ENCODE data around the gene KNDC1.
"Not testable (repeated sequence)": the region's sequence is repeated elsewhere in the genome, so short reads cannot be mapped to it uniquely, and the experiment has no call there.

Gene KNDC1

DNA sequence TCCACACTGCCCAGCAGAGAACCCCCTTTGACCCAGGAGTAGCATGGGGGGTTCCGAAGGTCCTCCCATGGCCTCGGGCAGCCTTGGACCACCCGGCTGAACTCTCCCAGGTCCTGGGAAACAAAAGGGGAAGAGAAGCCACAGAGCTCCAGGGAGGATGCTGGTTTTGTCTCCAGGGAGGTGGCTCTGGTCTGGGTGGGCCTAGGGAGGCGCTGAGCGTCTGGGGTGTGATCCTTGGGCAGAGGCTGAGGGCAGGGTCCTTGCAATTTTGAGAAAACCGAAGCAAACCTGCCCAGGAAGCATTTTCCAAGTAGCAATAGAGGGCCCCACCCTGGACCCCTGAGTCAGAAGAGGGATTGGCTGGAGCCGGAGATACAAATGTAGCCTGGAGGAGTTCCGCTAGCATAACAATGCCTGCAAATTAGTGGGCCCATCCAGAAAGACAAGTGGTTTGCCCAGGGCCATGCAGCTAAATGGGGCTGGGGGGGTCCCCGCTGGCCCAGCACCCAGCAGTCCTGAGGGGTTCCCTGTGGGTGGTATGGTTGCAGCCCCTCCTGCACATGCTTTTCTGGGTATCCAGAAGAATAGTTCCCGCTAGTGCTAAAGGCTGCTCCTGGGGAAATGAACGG, 72.0 kb downstream of the KNDC1 start:
- no peak for ATAC-seq (ENCODE audit: low read depth)
- Mint-ChIP-seq H3K4me1 (peaks cover 9% of the 10 kb centered on the region), H3K36me3 (no peaks in the 10 kb centered on the region), H3K27me3 (peaks cover 18% of the 10 kb centered on the region), H3K27ac (no peak overlapping the region), H3K9me3 (no peaks in the 10 kb centered on the region), H3K4me3 (no peak overlapping the region)
- no peak for DNase-seq (ENCODE audit: low spot score in 2 of 2)

DNA sequence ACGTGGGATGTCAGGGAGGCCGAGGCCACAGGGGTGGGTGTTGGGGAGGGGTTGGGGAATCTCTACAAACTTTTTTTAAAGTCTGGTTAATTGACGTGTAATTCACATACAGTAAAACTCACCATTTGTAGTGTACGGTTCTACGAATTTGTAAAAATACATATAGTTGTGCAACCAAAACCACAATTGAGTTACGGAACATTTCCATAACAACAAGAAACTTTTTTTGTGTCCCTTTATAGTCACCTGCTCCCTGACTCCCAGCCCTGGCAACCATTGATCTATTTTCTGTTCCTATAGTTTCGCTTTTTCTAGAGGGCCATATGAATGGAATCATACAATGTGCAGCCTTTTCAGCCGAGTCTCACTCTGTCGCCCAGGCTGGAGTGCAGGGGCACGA, 74.8 kb downstream of the KNDC1 start:
- H3K36me3 Mint-ChIP-seq; ATAC-seq (ENCODE audit: low read depth); H3K27ac Mint-ChIP-seq; H3K9me3 Mint-ChIP-seq; DNase-seq (ENCODE audit: low spot score in 2 of 2): not testable (repeated sequence)
- Mint-ChIP-seq H3K4me1 (peaks cover 10% of the 10 kb centered on the region), H3K27me3 (peaks cover 13% of the 10 kb centered on the region), H3K4me3 (peak overlapping the region; percentile 80)

DNA sequence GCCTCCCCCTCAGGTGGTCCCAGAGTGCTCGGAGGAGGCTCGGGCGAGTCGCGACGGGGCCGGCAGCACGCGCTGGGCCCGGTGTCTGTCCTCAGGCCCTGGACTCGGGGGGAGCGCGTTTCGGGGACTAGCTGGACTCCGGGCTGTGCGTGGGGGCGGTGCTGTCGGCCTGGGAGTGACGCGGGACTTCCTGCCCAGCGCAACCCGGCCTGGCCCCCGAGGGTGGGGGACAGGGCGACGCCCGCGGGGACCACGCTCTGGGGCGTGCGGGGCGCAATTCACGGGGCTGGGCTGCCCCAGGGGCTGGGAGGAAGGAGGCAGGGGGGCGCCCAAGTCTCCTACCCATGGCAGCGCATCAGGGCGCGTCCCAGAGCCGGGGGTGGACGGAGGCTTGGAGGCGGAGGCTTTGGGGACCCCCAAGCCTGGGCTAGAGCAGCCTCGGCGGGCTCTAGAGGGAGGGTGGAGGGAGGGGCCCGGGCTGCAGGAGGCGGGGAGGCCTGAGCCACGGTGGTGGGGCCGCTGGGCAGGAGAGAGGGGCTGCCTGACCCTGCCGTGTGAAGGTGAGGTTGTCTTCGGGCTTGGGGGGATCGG, 75.3 kb downstream of the KNDC1 start:
- Mint-ChIP-seq H3K27me3 (peaks cover 13% of the 10 kb centered on the region), H3K4me1 (peaks cover 10% of the 10 kb centered on the region), H3K36me3 (no peaks in the 10 kb centered on the region), H3K4me3 (peak overlapping the region; percentile 80), H3K27ac (no peak overlapping the region), H3K9me3 (no peaks in the 10 kb centered on the region)
- DNase-seq (ENCODE audit: low spot score in 2 of 2) (no peak), ATAC-seq (ENCODE audit: low read depth) (no peak)

DNA sequence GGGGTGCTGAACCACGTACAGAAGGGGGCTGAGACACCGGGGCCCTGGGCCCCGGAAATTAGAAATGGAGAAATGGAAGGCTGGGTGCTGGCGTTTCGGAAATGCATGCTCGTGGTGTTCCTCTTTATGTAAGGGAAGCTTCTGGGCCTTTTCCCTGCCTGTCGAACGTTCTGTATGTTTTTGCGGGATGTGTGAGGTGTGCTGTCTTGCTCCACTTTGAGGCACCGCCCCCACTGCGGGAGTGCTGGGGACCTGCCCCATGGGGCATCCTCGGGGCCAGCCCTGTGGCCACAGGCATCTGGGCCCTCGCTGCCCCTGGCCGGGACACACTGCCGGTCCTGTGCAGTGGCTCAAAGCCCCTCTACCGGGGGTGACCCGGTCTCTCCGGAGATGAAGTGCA, 75.9 kb downstream of the KNDC1 start:
- peak; percentile 22 for ATAC-seq (ENCODE audit: low read depth)
- DNase-seq (ENCODE audit: low spot score in 2 of 2), result no peak
- peak overlapping the region; percentile 65 for H3K4me3 Mint-ChIP-seq
- H3K27ac Mint-ChIP-seq, result no peak overlapping the region
- peaks cover 11% of the 10 kb centered on the region for H3K27me3 Mint-ChIP-seq
- peaks cover 14% of the 10 kb centered on the region for H3K4me1 Mint-ChIP-seq
- no peaks in the 10 kb centered on the region for H3K36me3 Mint-ChIP-seq
- no peaks in the 10 kb centered on the region for H3K9me3 Mint-ChIP-seq

DNA sequence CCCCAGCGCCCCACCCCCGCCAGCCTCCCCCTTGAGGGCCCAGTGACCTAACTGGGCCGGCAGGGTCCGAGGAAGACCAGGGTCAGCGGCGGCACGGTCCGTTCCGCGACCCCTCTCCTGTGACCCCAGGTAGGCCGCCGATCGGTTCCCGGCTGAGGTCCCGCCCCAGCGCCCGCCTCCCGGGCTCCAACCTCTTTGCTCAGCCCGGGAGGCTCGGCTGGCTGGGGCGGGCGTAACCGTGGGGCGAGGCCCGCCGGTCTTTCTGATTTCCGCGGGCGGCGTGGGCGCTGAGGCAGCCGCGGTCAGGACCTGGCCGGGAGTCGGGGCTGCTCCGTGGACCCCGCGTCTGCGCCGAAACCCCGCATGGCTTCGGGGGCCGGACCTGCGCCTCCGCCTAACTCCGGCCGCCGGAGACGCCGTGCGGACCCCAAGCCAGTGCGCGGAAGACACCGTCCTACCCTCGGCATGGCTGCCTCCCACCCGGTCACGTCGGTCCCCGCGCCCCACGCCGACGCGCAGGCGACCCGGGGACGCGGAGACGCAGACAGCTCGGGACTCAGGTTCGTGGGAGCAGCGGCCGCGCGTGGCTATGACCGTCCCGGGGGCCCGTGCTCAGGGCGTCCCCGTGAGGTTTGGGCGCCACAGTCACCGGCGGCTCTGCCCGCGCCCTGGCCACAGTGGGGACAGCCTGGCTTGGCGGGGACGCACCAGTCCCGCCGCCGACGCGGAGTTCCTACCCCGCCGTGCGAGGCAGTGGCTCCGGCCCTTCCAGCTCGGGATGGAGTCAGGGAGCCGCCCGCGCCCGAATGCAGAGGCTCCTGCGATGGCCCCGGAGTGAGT, 76.6 kb downstream of the KNDC1 start:
- Mint-ChIP-seq H3K27ac (no peak overlapping the region), H3K36me3 (no peaks in the 10 kb centered on the region), H3K4me1 (peaks cover 19% of the 10 kb centered on the region), H3K4me3 (no peak overlapping the region), H3K27me3 (peaks cover 9% of the 10 kb centered on the region), H3K9me3 (no peaks in the 10 kb centered on the region)
- DNase-seq (ENCODE audit: low spot score in 2 of 2) (no peak), ATAC-seq (ENCODE audit: low read depth) (no peak)

DNA sequence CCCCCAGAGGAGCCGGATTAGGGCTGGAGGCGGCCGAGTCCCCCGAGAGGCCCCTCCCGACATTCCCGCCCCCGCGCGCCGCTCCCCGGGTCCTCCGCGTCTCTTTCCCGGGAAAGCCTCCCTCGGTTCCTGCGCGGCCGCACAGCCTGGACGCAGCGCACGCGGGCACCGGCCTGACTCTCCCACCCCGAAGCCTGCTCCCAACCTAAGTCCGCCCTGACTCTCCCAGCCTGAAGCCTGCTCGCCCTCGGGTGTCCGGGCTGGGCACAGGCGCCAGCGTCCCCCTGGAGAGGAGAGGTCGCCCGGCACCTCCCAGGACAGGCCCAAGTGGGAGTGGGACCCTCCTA, 77.2 kb downstream of the KNDC1 start:
- DNase-seq (ENCODE audit: low spot score in 2 of 2) (no peak), ATAC-seq (ENCODE audit: low read depth) (no peak)
- H3K27me3 Mint-ChIP-seq, result peaks cover 9% of the 10 kb centered on the region
- H3K4me3 Mint-ChIP-seq, result peak overlapping the region; percentile 73
- H3K4me1 Mint-ChIP-seq, result peaks cover 22% of the 10 kb centered on the region
- H3K36me3 Mint-ChIP-seq, result no peaks in the 10 kb centered on the region
- H3K27ac Mint-ChIP-seq, result no peak overlapping the region
- no peaks in the 10 kb centered on the region for H3K9me3 Mint-ChIP-seq

DNA sequence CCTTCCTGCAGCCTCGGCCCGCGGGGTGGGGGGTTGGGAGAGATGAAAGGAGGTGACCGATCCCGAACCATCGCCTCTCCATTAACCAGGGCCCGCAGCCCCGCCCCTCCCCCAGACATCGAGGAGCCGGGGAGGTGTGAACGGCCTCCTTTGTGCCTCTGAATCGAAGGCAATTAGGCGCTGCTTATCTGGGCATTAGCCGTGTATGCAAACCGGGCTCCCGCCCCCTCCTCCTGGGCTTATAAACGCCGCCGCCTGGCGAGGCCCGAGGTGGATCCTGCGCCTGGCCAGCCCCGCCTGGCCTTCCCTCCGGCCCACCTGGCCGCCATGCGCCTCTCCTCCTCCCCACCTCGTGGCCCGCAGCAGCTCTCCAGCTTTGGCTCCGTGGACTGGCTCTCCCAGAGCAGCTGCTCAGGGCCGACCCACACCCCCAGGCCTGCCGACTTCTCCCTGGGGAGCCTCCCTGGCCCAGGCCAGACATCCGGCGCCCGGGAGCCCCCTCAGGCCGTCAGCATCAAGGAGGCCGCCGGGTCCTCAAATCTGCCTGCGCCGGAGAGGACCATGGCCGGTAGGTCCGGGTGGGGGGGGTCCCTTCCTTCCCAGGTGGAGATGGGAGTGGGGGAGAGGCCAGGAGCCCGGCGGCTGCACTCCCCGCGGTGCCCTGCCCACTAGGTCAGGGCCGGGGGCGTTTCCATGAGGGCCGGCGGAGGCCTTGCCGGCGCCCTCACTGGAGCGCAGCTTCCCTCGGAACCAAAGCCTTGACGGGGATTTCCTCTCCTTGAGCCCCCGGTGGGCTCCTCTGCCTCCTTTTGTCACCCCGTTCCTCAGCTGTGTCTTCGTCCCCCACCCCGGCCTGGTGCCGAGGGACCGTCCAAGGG, 77.8 kb downstream of the KNDC1 start, which contains the start of gene VENTX:
TSS of gene VENTX (plus strand) at position 268 of the 878 bp plus-strand sequence. CDS start at position 328, 60 bp downstream.
- Mint-ChIP-seq H3K4me3 (peak within 1 kb of the TSS; percentile 73), H3K27ac (no peak within 1 kb of the TSS), H3K27me3 (peaks cover 9% of the 10 kb centered on the region), H3K4me1 (peaks cover 26% of the 10 kb centered on the region), H3K36me3 (no peaks in the 10 kb centered on the region), H3K9me3 (no peaks in the 10 kb centered on the region)
- DNase-seq (ENCODE audit: low spot score in 2 of 2) (no peak), ATAC-seq (ENCODE audit: low read depth) (no peak)

DNA sequence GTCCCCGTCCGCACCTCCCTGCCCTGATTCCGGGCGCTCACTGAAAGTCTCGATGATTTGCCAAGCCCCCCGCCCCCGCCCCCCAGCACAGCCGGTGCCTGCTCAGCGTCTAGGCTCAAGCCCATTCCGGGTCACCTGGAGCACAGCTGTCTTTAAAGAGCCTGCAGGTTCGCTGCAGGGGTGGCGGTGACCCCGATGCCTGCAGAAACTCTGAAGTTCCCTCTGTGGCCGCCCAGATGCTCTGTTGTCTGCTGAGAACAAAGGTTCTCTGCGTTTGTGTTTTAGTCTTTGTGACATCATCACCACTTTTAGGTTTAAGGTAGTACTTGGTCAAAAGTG, 78.4 kb downstream of the KNDC1 start:
- no peaks in the 10 kb centered on the region for H3K36me3 Mint-ChIP-seq
- DNase-seq (ENCODE audit: low spot score in 2 of 2) (no peak), ATAC-seq (ENCODE audit: low read depth) (no peak)
- no peak overlapping the region for H3K27ac Mint-ChIP-seq
- peaks cover 13% of the 10 kb centered on the region for H3K27me3 Mint-ChIP-seq
- no peaks in the 10 kb centered on the region for H3K9me3 Mint-ChIP-seq
- peaks cover 31% of the 10 kb centered on the region for H3K4me1 Mint-ChIP-seq
- H3K4me3 Mint-ChIP-seq, result no peak overlapping the region

DNA sequence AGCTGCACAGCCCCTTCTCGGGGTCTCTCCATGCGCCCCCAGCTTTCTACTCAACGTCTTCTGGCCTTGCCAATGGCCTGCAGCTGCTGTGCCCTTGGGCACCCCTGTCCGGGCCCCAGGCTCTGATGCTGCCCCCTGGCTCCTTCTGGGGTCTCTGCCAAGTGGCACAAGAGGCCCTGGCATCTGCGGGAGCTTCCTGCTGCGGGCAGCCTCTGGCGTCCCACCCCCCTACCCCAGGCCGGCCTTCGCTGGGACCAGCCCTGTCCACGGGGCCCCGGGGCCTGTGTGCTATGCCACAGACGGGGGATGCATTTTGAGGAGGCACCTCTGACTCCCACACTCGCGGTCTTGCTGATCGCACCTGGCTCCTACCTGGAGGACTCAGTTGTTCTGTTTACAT, 80.0 kb downstream of the KNDC1 start:
- H3K4me3 Mint-ChIP-seq, result no peak overlapping the region
- H3K27me3 Mint-ChIP-seq, result peaks cover 11% of the 10 kb centered on the region
- no peak overlapping the region for H3K27ac Mint-ChIP-seq
- H3K4me1 Mint-ChIP-seq, result peaks cover 31% of the 10 kb centered on the region
- no peak for ATAC-seq (ENCODE audit: low read depth)
- DNase-seq (ENCODE audit: low spot score in 2 of 2), result no peak
- no peaks in the 10 kb centered on the region for H3K9me3 Mint-ChIP-seq
- no peaks in the 10 kb centered on the region for H3K36me3 Mint-ChIP-seq

DNA sequence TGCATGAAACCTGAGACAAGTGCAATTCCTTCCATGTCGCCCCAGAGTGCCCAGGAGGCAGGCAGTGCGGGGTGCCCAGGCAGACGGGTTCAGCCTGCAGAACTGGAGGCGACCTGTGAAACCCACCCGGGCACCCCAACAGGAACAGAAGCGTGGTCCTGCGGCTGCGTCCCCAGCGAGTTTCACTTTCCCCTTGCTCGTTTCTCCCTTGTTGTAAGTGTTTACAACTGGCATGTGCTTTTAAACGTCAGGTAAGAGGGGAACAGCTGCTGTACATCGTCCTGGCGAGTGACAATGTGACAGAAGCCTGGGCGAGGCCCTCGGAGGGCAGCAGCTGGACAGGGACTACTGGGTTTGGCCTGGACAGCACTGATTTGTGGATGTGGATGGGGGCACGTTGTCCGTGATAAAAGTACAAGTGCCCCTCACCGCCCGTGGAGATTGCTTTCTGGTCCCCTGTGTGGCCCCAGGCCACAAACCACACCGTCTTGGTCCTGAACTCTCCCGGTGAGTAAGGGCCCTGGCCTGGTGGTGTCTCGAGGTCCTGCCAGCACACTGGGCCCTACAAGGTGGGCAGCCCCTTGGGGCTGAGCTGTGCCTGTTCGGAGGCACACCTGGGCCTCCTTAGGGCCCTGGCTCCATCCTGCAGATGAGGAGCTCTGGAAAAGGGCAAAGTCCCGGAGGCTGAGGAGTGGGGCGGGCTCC, 81.6 kb downstream of the KNDC1 start:
- no peaks in the 10 kb centered on the region for H3K36me3 Mint-ChIP-seq
- H3K9me3 Mint-ChIP-seq, result no peaks in the 10 kb centered on the region
- DNase-seq (ENCODE audit: low spot score in 2 of 2) (no peak), ATAC-seq (ENCODE audit: low read depth) (peak; percentile 61)
- peak overlapping the region; percentile 81 for H3K4me3 Mint-ChIP-seq
- peak overlapping the region; percentile 15 for H3K27ac Mint-ChIP-seq
- H3K4me1 Mint-ChIP-seq, result peaks cover 24% of the 10 kb centered on the region
- H3K27me3 Mint-ChIP-seq, result peaks cover 11% of the 10 kb centered on the region

DNA sequence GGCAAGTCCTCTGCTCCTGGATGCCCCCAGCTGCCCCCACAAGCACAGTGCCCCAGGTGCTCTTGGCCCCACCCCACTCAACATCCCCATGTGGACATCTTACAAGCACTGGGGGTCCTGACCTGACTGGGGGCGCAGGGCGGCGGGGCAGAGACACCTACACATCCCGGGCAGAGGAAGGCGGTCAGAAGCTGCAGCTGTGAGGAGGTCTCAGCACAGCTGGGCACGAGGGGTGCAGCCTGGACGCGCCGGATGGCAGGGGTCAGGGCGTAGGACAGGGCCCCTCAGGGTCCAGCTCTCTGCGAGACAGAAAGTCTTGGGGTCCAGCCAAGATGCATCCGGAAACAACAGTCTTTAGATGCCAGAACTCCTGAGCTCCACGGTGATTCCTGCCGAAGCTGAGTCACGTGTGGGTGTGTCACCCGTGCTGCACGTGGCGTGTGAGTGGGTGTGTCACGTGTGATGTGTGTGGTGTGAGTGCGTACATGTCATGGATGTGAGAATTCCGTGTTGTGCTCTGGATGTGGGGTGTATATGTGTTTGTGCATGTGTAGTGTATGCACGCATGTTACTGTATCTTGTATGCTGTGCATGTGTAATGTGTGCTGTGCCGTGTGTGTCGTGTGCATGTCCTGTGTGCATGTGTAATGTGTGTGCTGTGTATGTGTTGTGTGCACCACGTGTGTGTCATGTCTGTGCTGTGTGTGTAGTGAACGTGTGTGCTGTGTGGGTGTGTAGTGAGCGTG, 82.8 kb downstream of the KNDC1 start:
- Mint-ChIP-seq H3K4me1 (peaks cover 26% of the 10 kb centered on the region), H3K36me3 (no peaks in the 10 kb centered on the region), H3K27ac (no peak overlapping the region), H3K9me3 (no peaks in the 10 kb centered on the region), H3K4me3 (peak overlapping the region; percentile 67), H3K27me3 (peaks cover 11% of the 10 kb centered on the region)
- ATAC-seq (ENCODE audit: low read depth), result no peak
- no peak for DNase-seq (ENCODE audit: low spot score in 2 of 2)

DNA sequence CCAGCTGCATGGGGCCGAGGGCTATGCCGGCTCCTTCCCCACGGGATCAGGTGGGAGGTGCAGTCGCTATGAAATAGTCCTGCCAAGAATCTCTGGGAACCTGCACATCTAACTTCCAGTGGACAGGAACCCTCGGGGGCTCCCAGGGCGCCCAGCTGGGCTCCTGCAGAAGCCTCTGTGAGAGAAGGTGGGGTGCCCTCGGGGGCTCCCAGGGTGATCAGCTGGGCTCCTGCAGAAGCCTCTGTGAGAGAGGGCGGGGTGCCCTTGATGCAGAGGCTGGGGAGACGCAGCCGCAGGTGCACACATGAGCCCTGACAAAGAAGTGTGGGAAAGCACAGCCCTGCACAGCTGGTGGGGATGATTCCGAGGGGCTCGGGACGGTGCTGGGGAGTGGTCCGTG, 83.6 kb downstream of the KNDC1 start:
- Mint-ChIP-seq H3K4me3 (no peak overlapping the region), H3K36me3 (no peaks in the 10 kb centered on the region), H3K27me3 (peaks cover 11% of the 10 kb centered on the region), H3K4me1 (peaks cover 26% of the 10 kb centered on the region), H3K9me3 (no peaks in the 10 kb centered on the region), H3K27ac (no peak overlapping the region)
- no peak for DNase-seq (ENCODE audit: low spot score in 2 of 2)
- ATAC-seq (ENCODE audit: low read depth), result no peak

All from memory B cell (primary cell).